Measurements from ENCODE around the gene MTUS2. TPM values are rescaled to one million over a fixed set of nuclear protein-coding genes. Genes with fewer than 3 reads are reported as not detected.

Gene MTUS2
- total and polyA plus RNA-seq, 2 of the 8 experiments (the other 6 are each of a cell fraction or from before 2014, with no cell fraction given), result 0.18 to 0.80 TPM

- no peak for TF ChIP-seq CBX8 (IDR thresholded peaks at IDR 0.05; ENCODE audit: borderline replicate concordance, low read depth, low read length)
- TF ChIP-seq RAD21 (IDR thresholded peaks at IDR 0.05 in 1 of 2, conservative IDR thresholded peaks at IDR 0.05 in 1 of 2; ENCODE audit: low read depth in 2 of 2, low read length in 2 of 2), result no peak
Measured at GRCh38 chr13:29190298-29190697, 370.2 kb downstream of the MTUS2 start (continued).
